ENCODE results near the gene TRPV4. TPM values are rescaled to one million over a fixed set of nuclear protein-coding genes. Genes with fewer than 3 reads are reported as not detected.

Gene TRPV4
- polyA plus RNA-seq, 3 donors: 0.70 to 1.4 (median 1.3) TPM

- 25 to 41% (median 38%) methylated on average over 18 of the region's 18 CpGs for WGBS, 3 donors
- H3K27ac ChIP-seq (ENCODE audit: low read depth, low read length): no peak overlapping the region
Observed at GRCh38 chr12:109739747-109740693, 93.2 kb downstream of the TRPV4 start.

- no peak overlapping the region for H3K27ac ChIP-seq (ENCODE audit: low read depth, low read length)
- WGBS, 3 donors: 86 to 91% (median 90%) methylated on average over 6 of the region's 6 CpGs
Observed at GRCh38 chr12:109738878-109739665, 94.1 kb downstream of the TRPV4 start.

- WGBS, 3 donors: 56 to 84% (median 57%) methylated on average over 4 of the region's 4 CpGs
- no peak overlapping the region for H3K27ac ChIP-seq (ENCODE audit: low read depth, low read length)
Observed at GRCh38 chr12:109738209-109738608, 95.0 kb downstream of the TRPV4 start.

- WGBS, 3 donors: 33 to 72% (median 68%) methylated on average over 7 of the region's 7 CpGs
- no peak overlapping the region for H3K27ac ChIP-seq (ENCODE audit: low read depth, low read length)
Observed at GRCh38 chr12:109737631-109738030, 95.6 kb downstream of the TRPV4 start.

GRCh38 chr12:109737126-109737525, 96.1 kb downstream of the TRPV4 start:
- H3K27ac ChIP-seq (ENCODE audit: low read depth, low read length): no peak overlapping the region
- 3 to 50% (median 8%) methylated on average over 1 of the region's 1 CpG for WGBS, 3 donors

- 23 to 57% (median 28%) methylated on average over 12 of the region's 12 CpGs for WGBS, 3 donors
- no peak overlapping the region for H3K27ac ChIP-seq (ENCODE audit: low read depth, low read length)
Observed at GRCh38 chr12:109736552-109737108, 96.6 kb downstream of the TRPV4 start.

- no peak overlapping the region for H3K27ac ChIP-seq (ENCODE audit: low read depth, low read length)
- WGBS, 3 donors: 55 to 69% (median 61%) methylated on average over 9 of the region's 9 CpGs
Observed at GRCh38 chr12:109735825-109736551, 97.2 kb downstream of the TRPV4 start.

- 52 to 80% (median 53%) methylated on average over 12 of the region's 12 CpGs for WGBS, 3 donors
- H3K27ac ChIP-seq (ENCODE audit: low read depth, low read length): no peak overlapping the region
Observed at GRCh38 chr12:109735051-109735521, 98.1 kb downstream of the TRPV4 start.

- no peak overlapping the region for H3K27ac ChIP-seq (ENCODE audit: low read depth, low read length)
- 15 to 65% (median 22%) methylated on average over 22 of the region's 22 CpGs for WGBS, 3 donors
Observed at GRCh38 chr12:109734219-109735000, 98.8 kb downstream of the TRPV4 start.

Other genes starting within 250 kb of the TRPV4 start
- 1 to 10 TPM in 2 of 3 donors, under 1 TPM in 1; 0.34 to 2.1 (median 1.7) TPM for gene FAM222A, start 119.6 kb downstream of the TRPV4 start, polyA plus RNA-seq
- gene GLTP, start 47.1 kb upstream of the TRPV4 start, polyA plus RNA-seq: 10 to 100 TPM; 12.3 to 33.6 (median 19.1) TPM
- 1 to 10 TPM; 6.6 to 8.8 (median 8.0) TPM for gene TCHP, start 66.9 kb upstream of the TRPV4 start, polyA plus RNA-seq
- gene GIT2, start 163.0 kb upstream of the TRPV4 start, polyA plus RNA-seq: 10 to 100 TPM; 13.9 to 15.4 (median 14.0) TPM
- 10 to 100 TPM; 10.2 to 16.8 (median 12.7) TPM for gene ANKRD13A, start 166.0 kb upstream of the TRPV4 start, polyA plus RNA-seq
- gene C12orf76, start 215.1 kb upstream of the TRPV4 start, polyA plus RNA-seq: 10 to 100 TPM in 1 of 3 donors, 1 to 10 TPM in 2; 4.6 to 12.1 (median 8.3) TPM

Measured in adipose tissue (tissue), 3 donors.